HFF-Myc (cell line): ENCODE results near the gene DACH1.

Experiments used
- DNase-seq: peaks from one replicate; pipeline ENCODE4 v3.0.0-alpha.2; 2011; ENCODE audit warnings: low read depth; ENCODE audit errors: extremely low read depth
- H3K4me3 ChIP-seq: replicated peaks from 2 replicates; pipeline ENCODE4 v1.5.1; 2011; ENCODE audit warnings: low read depth, mild to moderate bottlenecking, control low read depth, low read length
- TF ChIP-seq, protein P1 (sequence below): IDR thresholded peaks from 2 replicates; pipeline ENCODE4 v1.5.1; 2012; ENCODE audit warnings: mild to moderate bottlenecking, low read depth, low read length, control low read depth; ENCODE audit errors: missing control alignments

The DACH1 gene

DNA sequence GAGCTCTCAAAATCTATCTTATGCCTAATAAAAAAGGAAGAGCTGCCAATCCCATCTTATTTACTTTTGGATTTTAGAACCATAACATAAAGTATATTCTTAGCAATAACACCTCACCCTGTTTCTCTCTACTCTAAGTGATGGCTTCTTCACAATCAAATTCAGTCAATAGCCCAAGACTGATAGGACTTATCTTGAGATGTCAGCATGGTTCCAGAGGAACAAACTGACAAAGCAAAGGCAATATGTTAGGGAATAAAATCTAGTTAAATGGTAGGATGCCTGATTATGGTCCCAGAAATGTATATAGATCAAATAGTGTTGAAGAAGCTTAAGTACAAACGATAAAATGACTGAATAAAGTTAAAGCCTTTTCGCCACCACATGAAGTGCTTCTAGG, 36.3 kb downstream of the DACH1 start:
- H3K4me3 ChIP-seq: no peak overlapping the region
- TF ChIP-seq, protein P1, sequence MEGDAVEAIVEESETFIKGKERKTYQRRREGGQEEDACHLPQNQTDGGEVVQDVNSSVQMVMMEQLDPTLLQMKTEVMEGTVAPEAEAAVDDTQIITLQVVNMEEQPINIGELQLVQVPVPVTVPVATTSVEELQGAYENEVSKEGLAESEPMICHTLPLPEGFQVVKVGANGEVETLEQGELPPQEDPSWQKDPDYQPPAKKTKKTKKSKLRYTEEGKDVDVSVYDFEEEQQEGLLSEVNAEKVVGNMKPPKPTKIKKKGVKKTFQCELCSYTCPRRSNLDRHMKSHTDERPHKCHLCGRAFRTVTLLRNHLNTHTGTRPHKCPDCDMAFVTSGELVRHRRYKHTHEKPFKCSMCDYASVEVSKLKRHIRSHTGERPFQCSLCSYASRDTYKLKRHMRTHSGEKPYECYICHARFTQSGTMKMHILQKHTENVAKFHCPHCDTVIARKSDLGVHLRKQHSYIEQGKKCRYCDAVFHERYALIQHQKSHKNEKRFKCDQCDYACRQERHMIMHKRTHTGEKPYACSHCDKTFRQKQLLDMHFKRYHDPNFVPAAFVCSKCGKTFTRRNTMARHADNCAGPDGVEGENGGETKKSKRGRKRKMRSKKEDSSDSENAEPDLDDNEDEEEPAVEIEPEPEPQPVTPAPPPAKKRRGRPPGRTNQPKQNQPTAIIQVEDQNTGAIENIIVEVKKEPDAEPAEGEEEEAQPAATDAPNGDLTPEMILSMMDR: no peak
- DNase-seq: no peak

DNA sequence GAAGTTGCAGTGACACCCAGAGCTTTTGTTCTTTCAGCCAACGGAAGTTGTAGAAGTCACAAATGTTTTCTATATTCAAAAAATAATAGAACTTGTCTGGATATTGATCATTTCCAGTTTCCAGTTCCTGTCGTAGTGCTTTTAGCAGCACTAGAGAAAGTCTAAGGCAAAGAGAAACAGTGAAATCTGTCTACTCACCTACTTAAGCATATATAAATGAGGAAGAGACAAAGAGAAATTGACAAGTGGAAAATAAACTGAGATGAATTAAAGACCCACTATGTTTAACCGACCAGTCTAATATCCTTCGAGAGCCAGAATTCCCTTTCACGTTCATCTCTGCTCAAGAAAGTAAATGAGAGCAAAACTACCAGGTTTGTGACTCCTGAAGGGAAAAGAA, 36.7 kb downstream of the DACH1 start:
- TF ChIP-seq, protein P1: no peak
- H3K4me3 ChIP-seq: no peak overlapping the region
- no peak for DNase-seq

DNA sequence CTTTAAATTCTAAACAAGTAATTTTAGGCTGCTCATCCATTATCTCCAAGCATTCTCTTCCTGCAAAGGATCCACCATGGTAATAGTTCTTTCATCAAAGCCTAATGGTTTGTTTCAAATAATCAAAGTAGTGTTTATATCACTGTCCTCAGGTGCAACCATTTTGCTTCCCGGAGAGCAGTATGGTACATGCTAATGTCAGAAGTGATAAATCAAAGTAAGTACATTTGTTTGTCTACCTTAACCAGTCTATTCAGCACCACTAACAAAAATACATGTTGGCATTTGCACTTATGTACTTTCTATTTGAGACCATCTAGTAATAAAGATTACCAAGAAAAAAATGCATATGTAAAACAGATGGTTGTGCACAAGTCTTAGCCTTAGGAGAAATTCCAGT, 37.5 kb downstream of the DACH1 start:
- no peak overlapping the region for H3K4me3 ChIP-seq
- no peak for DNase-seq
- TF ChIP-seq, protein P1: no peak

DNA sequence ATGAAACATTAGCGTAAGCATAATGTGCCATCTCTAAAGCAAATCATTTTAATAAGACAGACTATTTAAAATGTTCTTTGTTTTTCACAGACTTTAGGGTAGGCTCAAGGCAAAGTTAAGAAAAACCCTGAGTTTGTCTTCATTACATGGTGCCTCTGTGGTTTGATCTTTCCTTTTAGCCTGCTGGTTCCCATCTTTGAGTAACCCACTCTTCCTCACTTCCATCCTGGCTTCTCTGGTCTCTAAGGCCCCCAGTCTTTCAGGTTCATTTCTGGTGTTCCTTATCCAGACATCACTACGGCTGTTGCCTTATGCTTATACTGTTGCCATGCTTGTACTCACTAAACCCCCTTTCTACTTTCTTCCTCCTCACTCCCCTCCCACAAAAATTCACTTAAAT, 38.4 kb downstream of the DACH1 start:
- TF ChIP-seq, protein P1: no peak
- DNase-seq: no peak
- no peak overlapping the region for H3K4me3 ChIP-seq

DNA sequence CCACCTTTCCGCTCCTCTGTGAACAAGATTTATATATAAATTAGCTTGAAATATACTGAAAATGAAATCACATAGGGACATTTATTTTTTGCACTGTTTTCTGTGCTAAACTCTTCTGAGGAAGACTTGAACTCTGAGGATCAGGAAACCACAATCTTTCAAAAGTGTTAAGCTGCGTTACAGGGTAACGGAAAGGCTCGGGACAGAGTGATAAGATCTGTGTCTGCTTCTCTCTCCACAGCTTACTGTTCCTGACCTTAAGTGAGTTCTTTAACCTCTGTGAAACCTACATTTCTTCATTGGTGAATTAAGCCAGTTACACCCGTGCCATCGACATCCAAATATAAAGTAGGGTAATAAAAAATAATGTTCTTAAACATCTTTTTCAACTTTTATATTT, 38.9 kb downstream of the DACH1 start:
- H3K4me3 ChIP-seq: no peak overlapping the region
- no peak for DNase-seq
- TF ChIP-seq, protein P1: no peak

DNA sequence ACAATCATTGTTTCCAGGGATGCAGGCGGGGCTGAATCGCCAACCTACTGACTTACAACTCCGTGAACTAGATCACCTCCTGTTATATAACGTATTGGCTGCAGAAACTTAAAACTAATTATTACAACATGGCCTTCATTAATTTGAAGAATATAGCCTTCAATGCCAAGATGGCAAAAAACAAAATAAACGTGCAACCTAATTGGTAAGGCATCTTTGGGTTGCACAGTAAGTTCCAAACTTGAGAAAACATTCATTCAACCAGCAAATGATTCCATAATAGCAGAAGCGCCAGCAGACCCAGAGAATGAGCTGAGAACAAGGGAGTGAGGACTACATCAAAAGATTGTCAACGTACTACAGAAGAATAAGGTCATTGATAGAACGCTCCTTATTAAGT, 39.8 kb downstream of the DACH1 start:
- no peak overlapping the region for H3K4me3 ChIP-seq
- no peak for DNase-seq
- TF ChIP-seq, protein P1: no peak

DNA sequence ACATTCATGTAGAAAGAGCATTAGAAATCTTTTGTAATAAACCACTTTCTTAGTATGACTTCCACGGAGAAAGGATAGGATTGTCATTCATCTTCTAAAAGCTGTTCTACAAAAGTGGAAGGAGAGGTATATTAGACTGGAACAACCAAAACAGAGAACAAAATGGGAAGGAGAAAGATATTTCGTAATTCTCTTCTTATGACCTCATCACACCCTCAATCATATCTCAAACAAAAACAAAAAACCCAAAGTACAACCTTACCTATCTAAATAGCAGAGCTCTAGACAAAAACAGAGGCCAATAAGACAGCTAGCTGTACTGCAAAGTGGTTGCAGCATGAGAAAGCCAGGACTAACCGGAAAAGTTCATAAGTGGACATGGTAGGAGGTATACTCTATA, 46.3 kb downstream of the DACH1 start:
- DNase-seq: no peak
- H3K4me3 ChIP-seq: no peak overlapping the region
- TF ChIP-seq, protein P1: no peak
